ENCODE results near the gene TTF1. TPM values are rescaled to one million over a fixed set of nuclear protein-coding genes. Genes with fewer than 3 reads are reported as not detected.

The TTF1 gene
- total and polyA plus RNA-seq, 2 of the 13 experiments (the other 11 are each of a cell fraction or from before 2014, with no cell fraction given) = 3.4 to 9.8 TPM

- TF ChIP-seq ZNF746 (CRISPR knock-in tag; IDR thresholded peaks at IDR 0.05) = peak; percentile 64; the same call in 1 of the 2 replicates
- no peak for TF ChIP-seq ZNF598 (CRISPR knock-in tag; IDR thresholded peaks at IDR 0.05; ENCODE audit: borderline replicate concordance)
- TF ChIP-seq THRA (CRISPR knock-in tag; IDR thresholded peaks at IDR 0.05; ENCODE audit: borderline replicate concordance) = peak; percentile 8; the same call in 1 of the 2 replicates
- no peak for TF ChIP-seq BRF2 (CRISPR knock-in tag; IDR thresholded peaks at IDR 0.05)
- TF ChIP-seq REXO4 (CRISPR knock-in tag; IDR thresholded peaks at IDR 0.05; ENCODE audit: borderline replicate concordance) = no peak
- no peak for TF ChIP-seq ZNF296 (CRISPR knock-in tag; conservative IDR thresholded peaks at IDR 0.05)
- peak; percentile 67 for TF ChIP-seq ZNF263 (CRISPR knock-in tag; IDR thresholded peaks at IDR 0.05)
- no peak for TF ChIP-seq ZFP62 (CRISPR knock-in tag; IDR thresholded peaks at IDR 0.05)
- no peak for TF ChIP-seq JARID2 (CRISPR knock-in tag; IDR thresholded peaks at IDR 0.05; ENCODE audit: insufficient replicate concordance)
- peak; percentile 70; the same call in 1 of the 2 replicates for TF ChIP-seq NRL (CRISPR knock-in tag; IDR thresholded peaks at IDR 0.05; ENCODE audit: borderline replicate concordance)
- no peak for TF ChIP-seq KIAA2018 (CRISPR knock-in tag; IDR thresholded peaks at IDR 0.05; ENCODE audit: borderline replicate concordance)
- no peak for TF ChIP-seq NR3C1 (CRISPR knock-in tag; IDR thresholded peaks at IDR 0.05)
- no peak for TF ChIP-seq MXD4 (CRISPR knock-in tag; IDR thresholded peaks at IDR 0.05)
- TF ChIP-seq ZNF124 (CRISPR knock-in tag; IDR thresholded peaks at IDR 0.05) = no peak
- TF ChIP-seq NFIC (IDR thresholded peaks at IDR 0.05; ENCODE audit: low read length) = no peak
- TF ChIP-seq, protein P1, sequence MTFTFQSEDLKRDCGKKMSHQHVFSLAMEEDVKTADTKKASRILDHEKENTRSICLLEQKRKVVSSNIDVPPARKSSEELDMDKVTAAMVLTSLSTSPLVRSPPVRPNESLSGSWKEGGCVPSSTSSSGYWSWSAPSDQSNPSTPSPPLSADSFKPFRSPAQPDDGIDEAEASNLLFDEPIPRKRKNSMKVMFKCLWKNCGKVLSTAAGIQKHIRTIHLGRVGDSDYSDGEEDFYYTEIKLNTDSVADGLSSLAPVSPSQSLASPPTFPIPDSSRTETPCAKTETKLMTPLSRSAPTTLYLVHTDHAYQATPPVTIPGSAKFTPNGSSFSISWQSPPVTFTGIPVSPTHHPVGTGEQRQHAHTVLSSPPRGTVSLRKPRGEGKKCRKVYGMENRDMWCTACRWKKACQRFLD (CRISPR knock-in tag; IDR thresholded peaks at IDR 0.05; ENCODE audit: borderline replicate concordance) = no peak
Observed at GRCh38 chr9:132354637-132355355, 51.8 kb downstream of the TTF1 start, which contains the start of gene SETX (continued).

Measured in HepG2 (cell line).